ENCODE measurements around the gene FTCD. TPM values are rescaled to one million over a fixed set of nuclear protein-coding genes. Genes with fewer than 3 reads are reported as not detected.
A peak's percentile ranks its signal among the peaks of the same experiment; 100 is the strongest.
"Not testable (repeated sequence)": the region's sequence is repeated elsewhere in the genome, so short reads cannot be mapped to it uniquely, and the experiment has no call there.

Gene FTCD
- total RNA-seq (2014; rRNA removed; shearing (Covaris generic)), result 1.6 TPM in 1 of 2 replicates, not detected in the other

- Histone ChIP-seq H3K36me3 (replicated peaks; ENCODE audit: control insufficient read depth, insufficient read depth, low read length) (no peaks in the 10 kb centered on the region; the same call in 1 of the 2 replicates), H3K27me3 (ENCODE audit: control insufficient read depth, insufficient read depth, low read length) (no peaks in the 10 kb centered on the region), H3K4me3 (ENCODE audit: insufficient read depth, low read depth, low read length) (no peak within 1 kb of the TSS)
- DNase-seq, result peak; percentile 24
Observed at GRCh38 chr21:46155514-46156377, at the start of gene FTCD. TSS of gene FTCD (minus strand) at chr21:46155579. CDS start at chr21:46155523, 56 bp downstream.

GRCh38 chr21:46205166-46205565 is 49.8 kb upstream of the FTCD start:
- Histone ChIP-seq H3K27me3 (ENCODE audit: control insufficient read depth, insufficient read depth, low read length) (no peaks in the 10 kb centered on the region), H3K4me3 (ENCODE audit: insufficient read depth, low read depth, low read length) (no peak overlapping the region), H3K36me3 (replicated peaks; ENCODE audit: control insufficient read depth, insufficient read depth, low read length) (peaks cover 19% of the 10 kb centered on the region)
- no peak for DNase-seq

GRCh38 chr21:46203203-46203600 is 47.8 kb upstream of the FTCD start:
- Histone ChIP-seq H3K36me3 (replicated peaks; ENCODE audit: control insufficient read depth, insufficient read depth, low read length) (peaks cover 14% of the 10 kb centered on the region), H3K4me3 (ENCODE audit: insufficient read depth, low read depth, low read length) (no peak overlapping the region)

GRCh38 chr21:46202592-46203202 is 47.3 kb upstream of the FTCD start:
- DNase-seq, result no peak
- peaks cover 13% of the 10 kb centered on the region for H3K36me3 ChIP-seq (replicated peaks; ENCODE audit: control insufficient read depth, insufficient read depth, low read length)

More at GRCh38 chr21:46203203-46203600, 47.8 kb upstream of the FTCD start:
- DNase-seq, result no peak
- no peaks in the 10 kb centered on the region for H3K27me3 ChIP-seq (ENCODE audit: control insufficient read depth, insufficient read depth, low read length)

GRCh38 chr21:46200877-46201803 is 45.8 kb upstream of the FTCD start:
- DNase-seq; H3K4me3 ChIP-seq (ENCODE audit: insufficient read depth, low read depth, low read length); H3K36me3 ChIP-seq (replicated peaks; ENCODE audit: control insufficient read depth, insufficient read depth, low read length); H3K27me3 ChIP-seq (ENCODE audit: control insufficient read depth, insufficient read depth, low read length): not testable (repeated sequence)

More at GRCh38 chr21:46202592-46203202, 47.3 kb upstream of the FTCD start:
- Histone ChIP-seq H3K4me3 (ENCODE audit: insufficient read depth, low read depth, low read length) (no peak overlapping the region), H3K27me3 (ENCODE audit: control insufficient read depth, insufficient read depth, low read length) (no peaks in the 10 kb centered on the region)

GRCh38 chr21:46199436-46200373 is 44.3 kb upstream of the FTCD start:
- Histone ChIP-seq H3K36me3 (replicated peaks; ENCODE audit: control insufficient read depth, insufficient read depth, low read length) (peaks cover 9% of the 10 kb centered on the region), H3K27me3 (ENCODE audit: control insufficient read depth, insufficient read depth, low read length) (no peaks in the 10 kb centered on the region), H3K4me3 (ENCODE audit: insufficient read depth, low read depth, low read length) (no peak overlapping the region)
- DNase-seq, result no peak

GRCh38 chr21:46196733-46197132 is 41.4 kb upstream of the FTCD start:
- H3K36me3 ChIP-seq (replicated peaks; ENCODE audit: control insufficient read depth, insufficient read depth, low read length), result peaks cover 19% of the 10 kb centered on the region
- no peak for DNase-seq
- no peaks in the 10 kb centered on the region for H3K27me3 ChIP-seq (ENCODE audit: control insufficient read depth, insufficient read depth, low read length)
- no peak overlapping the region for H3K4me3 ChIP-seq (ENCODE audit: insufficient read depth, low read depth, low read length)

- Histone ChIP-seq H3K4me3 (ENCODE audit: insufficient read depth, low read depth, low read length) (no peak overlapping the region), H3K27me3 (ENCODE audit: control insufficient read depth, insufficient read depth, low read length) (no peaks in the 10 kb centered on the region), H3K36me3 (replicated peaks; ENCODE audit: control insufficient read depth, insufficient read depth, low read length) (peaks cover 21% of the 10 kb centered on the region)
- DNase-seq, result no peak
Observed at GRCh38 chr21:46195595-46196195, 40.3 kb upstream of the FTCD start.

- peaks cover 21% of the 10 kb centered on the region for H3K36me3 ChIP-seq (replicated peaks; ENCODE audit: control insufficient read depth, insufficient read depth, low read length)
- no peak overlapping the region for H3K4me3 ChIP-seq (ENCODE audit: insufficient read depth, low read depth, low read length)
- no peak for DNase-seq
- no peaks in the 10 kb centered on the region for H3K27me3 ChIP-seq (ENCODE audit: control insufficient read depth, insufficient read depth, low read length)
Observed at GRCh38 chr21:46194374-46195334, 39.3 kb upstream of the FTCD start.

GRCh38 chr21:46193829-46194373 is 38.5 kb upstream of the FTCD start:
- no peak overlapping the region for H3K4me3 ChIP-seq (ENCODE audit: insufficient read depth, low read depth, low read length)
- peaks cover 21% of the 10 kb centered on the region for H3K36me3 ChIP-seq (replicated peaks; ENCODE audit: control insufficient read depth, insufficient read depth, low read length)
- no peaks in the 10 kb centered on the region for H3K27me3 ChIP-seq (ENCODE audit: control insufficient read depth, insufficient read depth, low read length)
- DNase-seq, result no peak

- Histone ChIP-seq H3K36me3 (replicated peaks; ENCODE audit: control insufficient read depth, insufficient read depth, low read length) (peaks cover 21% of the 10 kb centered on the region), H3K4me3 (ENCODE audit: insufficient read depth, low read depth, low read length) (no peak overlapping the region), H3K27me3 (ENCODE audit: control insufficient read depth, insufficient read depth, low read length) (no peaks in the 10 kb centered on the region)
- no peak for DNase-seq
Observed at GRCh38 chr21:46191686-46192575, 36.6 kb upstream of the FTCD start.

Measured in H7 (cell line).